Measurements from ENCODE around the gene KIRREL3.

- TF ChIP-seq POLR2A (IDR thresholded peaks at IDR 0.05) (no peak), EP300 (IDR thresholded peaks at IDR 0.05) (no peak)
- TF ChIP-seq, protein P1, sequence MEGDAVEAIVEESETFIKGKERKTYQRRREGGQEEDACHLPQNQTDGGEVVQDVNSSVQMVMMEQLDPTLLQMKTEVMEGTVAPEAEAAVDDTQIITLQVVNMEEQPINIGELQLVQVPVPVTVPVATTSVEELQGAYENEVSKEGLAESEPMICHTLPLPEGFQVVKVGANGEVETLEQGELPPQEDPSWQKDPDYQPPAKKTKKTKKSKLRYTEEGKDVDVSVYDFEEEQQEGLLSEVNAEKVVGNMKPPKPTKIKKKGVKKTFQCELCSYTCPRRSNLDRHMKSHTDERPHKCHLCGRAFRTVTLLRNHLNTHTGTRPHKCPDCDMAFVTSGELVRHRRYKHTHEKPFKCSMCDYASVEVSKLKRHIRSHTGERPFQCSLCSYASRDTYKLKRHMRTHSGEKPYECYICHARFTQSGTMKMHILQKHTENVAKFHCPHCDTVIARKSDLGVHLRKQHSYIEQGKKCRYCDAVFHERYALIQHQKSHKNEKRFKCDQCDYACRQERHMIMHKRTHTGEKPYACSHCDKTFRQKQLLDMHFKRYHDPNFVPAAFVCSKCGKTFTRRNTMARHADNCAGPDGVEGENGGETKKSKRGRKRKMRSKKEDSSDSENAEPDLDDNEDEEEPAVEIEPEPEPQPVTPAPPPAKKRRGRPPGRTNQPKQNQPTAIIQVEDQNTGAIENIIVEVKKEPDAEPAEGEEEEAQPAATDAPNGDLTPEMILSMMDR (IDR thresholded peaks at IDR 0.05) = no peak
These were observed 353.6 kb downstream of the KIRREL3 start for GRCh38 chr11:126646701-126647557.

All from ovary (tissue), 3 donors.